Ovary (tissue), 9 donors: ENCODE measurements around the gene GPT2. TPM values are rescaled to one million over a fixed set of nuclear protein-coding genes. Genes with fewer than 3 reads are reported as not detected.

Experiments used
- DNase-seq, 5 donors: peaks; one replicate each; pipeline ENCODE4 v3.0.0-alpha.2; 2019 to 2020
- H3K27ac ChIP-seq, 2 donors: fragments of 200-600 bp; one replicate each; pipeline versions ENCODE4 v1.5.1 to v1.8.0; 2019 to 2022
- H3K27me3 ChIP-seq: fragments of 200-600 bp; one replicate; pipeline ENCODE4 v1.8.0; 2022
- H3K36me3 ChIP-seq: fragments of 200-600 bp; sonication (generic); one replicate; pipeline ENCODE4 v1.5.1; 2019
- H3K4me1 ChIP-seq: one replicate; pipeline ENCODE4 v1.8.1; 2013; ENCODE audit warnings: mild to moderate bottlenecking, moderate library complexity; ENCODE audit not compliant: insufficient read depth
- H3K4me3 ChIP-seq: fragments of 200-600 bp; sonication (generic); one replicate; pipeline ENCODE4 v1.5.1; 2017
- H3K9me3 ChIP-seq, 2 donors: fragments of 200-600 bp in 1 of 2; sonication (generic) in 1 of 2; one replicate each; pipeline versions ENCODE4 v1.5.1 to v1.8.1; 2013 to 2019; ENCODE audit warnings: mild to moderate bottlenecking in 1 of 2, moderate library complexity in 1 of 2
- CTCF ChIP-seq, 3 donors: fragments of 450-650 bp in 2 of 3; fragments of 200-600 bp in 1 of 3; IDR thresholded peaks; one replicate each; pipeline versions ENCODE4 v1.5.1 to v1.8.0; 2016 to 2022; ENCODE audit warnings: antibody characterized with exemption in 3 of 3, mild to moderate bottlenecking in 1 of 3
- EP300 ChIP-seq: sonication (generic); formaldehyde crosslinking; IDR thresholded peaks from one replicate; pipeline ENCODE4 v1.6.1; 2017; ENCODE audit warnings: antibody characterized with exemption
- POLR2A ChIP-seq: fragments of 450-650 bp; IDR thresholded peaks from one replicate; pipeline ENCODE4 v1.6.1; 2017; ENCODE audit warnings: antibody characterized with exemption, mild to moderate bottlenecking, moderate library complexity
- WGBS, 3 donors: extraction: QIAGEN DNeasy Blood & Tissue Kit in 1 of 3; methylation state at CpG; one replicate each; pipeline versions ENCODE4 v1.1.5 to v1.1.7; 2013 to 2017; 5-methylcytosine and 5-hydroxymethylcytosine counted together
- intact Hi-C, 4 donors: fragments of 100-400 bp; cut with DNase I; formaldehyde crosslinking; loops; one replicate each; pipeline versions ENCODE4 v1.11.0 to v1.15.1; 2022 to 2023
- polyA plus RNA-seq, 2 donors: library from polyadenylated mRNA; stranded (reverse); fragments of 200-250 nt in 1 of 2; fragments of 350-450 nt in 1 of 2; fragmentation: Illumina TruSeq in 1 of 2; extraction: RNeasy Lipid Tissue Mini Kit (QIAGEN cat#74804) in 1 of 2; gene quantifications; one replicate each; pipeline ENCODE4 v1.2.3, GENCODE V29; 2013 to 2014
- total RNA-seq, 7 donors: library from RNA; depleted of rRNA in 2 of 7; stranded (reverse); fragments of >200 nt in 2 of 7; fragmentation: NEBNext Ultra II Directional in 3 of 7; extraction: Animal tissue kit (Norgen Biotek cat#: 25700) in 3 of 7; gene quantifications; one replicate each; pipeline versions ENCODE4 v1.1.0 to v1.2.4, GENCODE V29; 2016 to 2023
- donor health status: DM: no; HTN: no; CAD: no; lungs with moderate emphysema.
- donor health status: DM: no; HTN: no; CAD: no.
- donor health status: Bipolar disorder and iron deficiency.
- donor health status: DM: yes; HTN: yes; CAD: no.
- donor health status: DM: no; HTN: no; CAD: no.
- donor health status: DM: yes; HTN: yes; CAD: no.

Gene GPT2
- total and polyA plus RNA-seq, 9 donors = 2.2 to 30.7 (median 4.9) TPM

- intact Hi-C loops = no loop called here
- H3K27me3 ChIP-seq = no peaks in the 10 kb centered on the region
- 93 to 96% (median 93%) methylated on average over 11 of the region's 11 CpGs for WGBS, 3 donors
- DNase-seq = no peak
- no peaks in the 10 kb centered on the region for H3K36me3 ChIP-seq
- no peak overlapping the region for H3K4me3 ChIP-seq
- TF ChIP-seq POLR2A = no peak
- TF ChIP-seq EP300 = no peak
- TF ChIP-seq CTCF (IDR thresholded peaks at IDR 0.05) = no peak
- no peaks in the 10 kb centered on the region for H3K9me3 ChIP-seq
- no peaks in the 10 kb centered on the region for H3K4me1 ChIP-seq
- H3K27ac ChIP-seq = no peak overlapping the region
Observed at GRCh38 chr16:46914556-46915201, 30.5 kb downstream of the GPT2 start.

GRCh38 chr16:46915483-46916025 is 31.4 kb downstream of the GPT2 start:
- Histone ChIP-seq H3K9me3 (no peaks in the 10 kb centered on the region), H3K4me1 (no peaks in the 10 kb centered on the region), H3K4me3 (no peak overlapping the region), H3K27ac (no peak overlapping the region), H3K36me3 (no peaks in the 10 kb centered on the region), H3K27me3 (no peaks in the 10 kb centered on the region)
- DNase-seq = no peak
- WGBS, 3 donors = 100% methylated on average over 2 of the region's 2 CpGs
- intact Hi-C loops = no loop called here
- TF ChIP-seq EP300 = no peak
- TF ChIP-seq CTCF (IDR thresholded peaks at IDR 0.05) = no peak
- TF ChIP-seq POLR2A = no peak

- Histone ChIP-seq H3K36me3 (no peaks in the 10 kb centered on the region), H3K9me3 (no peaks in the 10 kb centered on the region), H3K4me1 (no peaks in the 10 kb centered on the region), H3K27ac (no peak overlapping the region), H3K27me3 (no peaks in the 10 kb centered on the region), H3K4me3 (no peak overlapping the region)
- DNase-seq = no peak
- 93 to 99% (median 98%) methylated on average over 3 of the region's 3 CpGs for WGBS, 3 donors
- intact Hi-C loops = no loop called here
- TF ChIP-seq CTCF (IDR thresholded peaks at IDR 0.05) (no peak), POLR2A (no peak), EP300 (no peak)
Observed at GRCh38 chr16:46916980-46917379, 32.8 kb downstream of the GPT2 start.

- 84 to 89% (median 85%) methylated on average over 11 of the region's 11 CpGs for WGBS, 3 donors
- Histone ChIP-seq H3K27me3 (no peaks in the 10 kb centered on the region), H3K27ac (no peak overlapping the region), H3K4me1 (no peaks in the 10 kb centered on the region), H3K36me3 (no peaks in the 10 kb centered on the region), H3K9me3 (no peaks in the 10 kb centered on the region), H3K4me3 (no peak overlapping the region)
- no peak for DNase-seq
- intact Hi-C loops = no loop called here
- TF ChIP-seq CTCF (IDR thresholded peaks at IDR 0.05) (no peak), POLR2A (no peak), EP300 (no peak)
Observed at GRCh38 chr16:46918400-46918799, 34.2 kb downstream of the GPT2 start.
